Right cardiac atrium (tissue), 5 donors: ENCODE results near the gene NMNAT2. TPM values are rescaled to one million over a fixed set of nuclear protein-coding genes. Genes with fewer than 3 reads are reported as not detected.
A peak's percentile ranks its signal among the peaks of the same experiment; 100 is the strongest.

ENCODE experiments used
- ATAC-seq, 2 donors: fragments of 200-7000 bp; cut with Tn5 transposase; one replicate each; pipeline versions ENCODE4 v1.8.0 to v1.9.1; 2020; ENCODE audit warnings: moderate library complexity in 2 of 2, mild to moderate bottlenecking in 1 of 2
- DNase-seq, 3 donors: peaks; one replicate each; pipeline ENCODE4 v3.0.0-alpha.2; 2020
- H3K27ac ChIP-seq: one replicate; pipeline ENCODE4 v1.5.1; 2013; ENCODE audit warnings: mild to moderate bottlenecking, low read length, control low read depth, moderate library complexity
- H3K27me3 ChIP-seq: one replicate; pipeline ENCODE4 v1.6.1; 2013; ENCODE audit not compliant: control insufficient read depth, insufficient read depth
- H3K4me1 ChIP-seq: one replicate; pipeline ENCODE4 v1.6.1; 2013; ENCODE audit warnings: low read length; ENCODE audit not compliant: control insufficient read depth, insufficient read depth
- H3K4me3 ChIP-seq: one replicate; pipeline ENCODE4 v1.5.1; 2013; ENCODE audit warnings: low read length, control low read depth
- H3K9me3 ChIP-seq: one replicate; pipeline ENCODE4 v1.6.1; 2013; ENCODE audit warnings: low read length; ENCODE audit not compliant: control insufficient read depth
- WGBS: extraction: QIAGEN DNeasy Blood & Tissue Kit; methylation state at CpG from one replicate; pipeline ENCODE4 v1.1.7; 2013; 5-methylcytosine and 5-hydroxymethylcytosine counted together
- intact Hi-C, 4 donors: fragments of 100-400 bp; cut with DNase I; formaldehyde crosslinking; loops; one replicate each; pipeline versions ENCODE4 v1.11.0 to v1.14.0; 2022 to 2023
- polyA plus RNA-seq: library from polyadenylated mRNA; stranded (reverse); fragments of 200-250 nt; gene quantifications from one replicate; pipeline ENCODE4 v1.2.3, GENCODE V29; 2013
- total RNA-seq, 4 donors: library from RNA; stranded (reverse); fragmentation: NEBNext Ultra II Directional; extraction: Animal tissue kit (Norgen Biotek cat#: 25700); gene quantifications; one replicate each; pipeline ENCODE4 v1.2.1, GENCODE V29; 2021
- donor health status: healthy with polysubstance abuse.
- donor health status: DM: no; HTN: yes; CAD: no.
- donor health status: DM: no; HTN: no; CAD: no.
- donor health status: DM: no; HTN: yes; CAD: no; lungs with severe emphysema.
- donor health status: DM: yes; HTN: yes; CAD: no.

The NMNAT2 gene
- total and polyA plus RNA-seq, 5 donors = 14.1 to 80.6 (median 39.7) TPM

DNA sequence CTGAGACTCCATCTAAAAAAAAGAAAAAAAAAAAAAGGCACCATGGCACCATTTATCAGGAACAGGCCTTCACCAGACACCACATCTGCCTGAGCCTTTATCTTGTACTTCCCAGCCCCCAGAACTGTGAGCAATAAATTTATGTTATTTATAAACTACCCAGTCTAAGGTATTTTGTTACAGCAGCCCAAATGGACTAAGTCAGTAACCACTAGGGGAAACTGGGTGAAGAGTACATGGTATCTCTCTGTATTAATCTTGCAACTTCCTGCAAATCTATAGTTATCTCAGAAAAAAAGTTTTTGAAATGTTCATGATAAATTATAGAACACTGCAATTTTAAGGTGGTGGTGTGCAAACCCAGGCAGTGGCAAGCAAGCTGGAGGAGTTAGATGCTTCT is 117.8 kb downstream of the NMNAT2 start:
- intact Hi-C loops = no loop called here
- Histone ChIP-seq H3K27me3 (no peaks in the 10 kb centered on the region), H3K4me1 (peaks cover 15% of the 10 kb centered on the region), H3K4me3 (no peak overlapping the region), H3K9me3 (no peaks in the 10 kb centered on the region), H3K27ac (no peak overlapping the region)
- ATAC-seq (no peak), DNase-seq (no peak)

DNA sequence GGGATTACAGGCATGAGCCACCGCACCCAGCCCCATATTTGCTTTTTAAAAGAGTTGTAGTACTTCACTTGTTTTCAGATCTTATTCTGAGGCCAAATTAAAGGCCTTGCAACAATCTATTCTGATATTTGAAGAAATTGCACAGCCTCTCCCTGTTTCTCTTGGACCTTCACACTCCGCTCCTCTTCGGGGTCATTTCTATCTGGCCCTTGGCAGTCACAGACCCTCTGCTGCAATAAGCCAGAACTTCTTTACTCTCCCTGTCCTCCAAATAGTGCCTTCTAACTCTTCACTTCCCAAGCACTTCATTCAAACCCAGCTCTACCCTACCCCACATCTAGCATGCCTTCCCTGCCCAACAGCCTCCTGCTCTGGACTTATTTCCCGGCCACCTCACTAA is 121.4 kb downstream of the NMNAT2 start:
- WGBS = 48% methylated on average over 4 of the region's 4 CpGs
- peaks cover 3% of the 10 kb centered on the region for H3K4me1 ChIP-seq
- no peaks in the 10 kb centered on the region for H3K9me3 ChIP-seq
- peak overlapping the region; percentile 2 for H3K27ac ChIP-seq
- no peak overlapping the region for H3K4me3 ChIP-seq
- ATAC-seq (peak; percentile 56 to 75), DNase-seq (no peak)
- H3K27me3 ChIP-seq = no peaks in the 10 kb centered on the region
- intact Hi-C loops = no loop called here

DNA sequence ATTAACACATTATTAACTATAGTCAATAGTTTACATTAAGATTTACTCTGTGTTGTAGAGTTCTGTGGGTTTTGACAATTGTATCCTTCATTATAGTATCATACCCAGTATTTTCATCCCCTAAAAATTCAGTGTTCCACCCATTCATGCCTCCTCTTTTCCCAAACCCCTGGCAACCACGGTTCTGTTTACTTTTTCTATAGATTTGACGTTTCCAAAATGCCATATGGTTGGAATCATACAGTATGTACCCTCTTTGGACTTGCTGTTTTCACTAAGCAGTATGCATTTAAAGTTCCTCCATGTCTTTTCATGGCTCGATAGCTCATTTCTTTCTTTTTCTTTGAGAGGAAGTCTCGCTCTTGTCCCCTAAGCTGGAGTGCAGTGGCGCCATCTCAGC is 122.7 kb downstream of the NMNAT2 start:
- no peak overlapping the region for H3K4me3 ChIP-seq
- intact Hi-C loops = no loop called here
- 66% methylated on average over 5 of the region's 5 CpGs for WGBS
- ATAC-seq (no peak), DNase-seq (no peak)
- no peaks in the 10 kb centered on the region for H3K9me3 ChIP-seq
- no peaks in the 10 kb centered on the region for H3K27me3 ChIP-seq
- no peak overlapping the region for H3K27ac ChIP-seq
- peaks cover 3% of the 10 kb centered on the region for H3K4me1 ChIP-seq

DNA sequence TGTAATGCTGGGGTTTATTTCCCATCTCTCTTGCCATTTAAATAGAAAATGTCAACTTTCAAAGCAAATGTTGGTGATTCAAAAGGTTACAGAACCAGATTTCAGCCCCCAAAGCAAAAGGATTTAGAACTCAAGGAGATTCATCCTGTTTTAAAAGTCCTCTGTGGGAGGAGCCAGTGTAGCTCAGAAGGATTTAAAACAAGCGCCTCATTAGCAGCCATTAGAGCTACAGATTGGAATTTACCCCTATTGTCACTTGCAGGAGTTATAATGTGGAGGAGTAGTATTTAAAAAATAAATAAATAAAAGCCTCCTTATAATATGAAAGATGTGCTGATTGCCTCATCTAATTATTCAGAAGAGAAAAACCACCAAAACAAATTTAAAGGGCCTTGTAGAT is 124.3 kb downstream of the NMNAT2 start:
- 96% methylated on average over 1 of the region's 1 CpG for WGBS
- DNase-seq = no peak

DNA sequence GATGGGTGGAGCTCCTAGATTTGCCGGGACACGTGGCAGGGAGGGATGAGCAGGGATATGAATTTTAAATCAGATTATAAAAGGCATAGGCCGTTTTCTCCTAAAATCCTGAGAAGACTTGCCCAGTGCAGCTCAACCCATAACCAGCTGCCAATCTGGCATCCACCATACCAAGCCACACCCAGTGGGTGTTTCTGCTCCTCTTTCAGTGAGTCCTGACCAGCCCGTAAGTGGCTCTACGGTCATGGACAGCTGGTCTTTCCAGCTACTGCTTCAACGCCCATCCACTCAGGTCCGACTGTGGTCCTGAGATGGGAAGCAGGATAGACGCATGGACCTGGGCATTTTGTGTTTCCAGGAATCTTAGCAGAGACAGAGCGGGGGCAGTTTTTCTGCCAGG is 124.9 kb downstream of the NMNAT2 start:
- Histone ChIP-seq H3K9me3 (no peaks in the 10 kb centered on the region), H3K27me3 (no peaks in the 10 kb centered on the region), H3K27ac (no peak overlapping the region), H3K4me3 (no peak overlapping the region), H3K4me1 (peaks cover 6% of the 10 kb centered on the region)
- WGBS = 91% methylated on average over 9 of the region's 9 CpGs
- no peak for DNase-seq
- ATAC-seq = no peak
- intact Hi-C loops = no loop called here

More for the DNA sequence above, 124.3 kb downstream of the NMNAT2 start:
- Histone ChIP-seq H3K27ac (no peak overlapping the region), H3K9me3 (no peaks in the 10 kb centered on the region), H3K4me3 (no peak overlapping the region), H3K4me1 (peaks cover 6% of the 10 kb centered on the region), H3K27me3 (no peaks in the 10 kb centered on the region)
- intact Hi-C loops = no loop called here
- no peak for ATAC-seq

DNA sequence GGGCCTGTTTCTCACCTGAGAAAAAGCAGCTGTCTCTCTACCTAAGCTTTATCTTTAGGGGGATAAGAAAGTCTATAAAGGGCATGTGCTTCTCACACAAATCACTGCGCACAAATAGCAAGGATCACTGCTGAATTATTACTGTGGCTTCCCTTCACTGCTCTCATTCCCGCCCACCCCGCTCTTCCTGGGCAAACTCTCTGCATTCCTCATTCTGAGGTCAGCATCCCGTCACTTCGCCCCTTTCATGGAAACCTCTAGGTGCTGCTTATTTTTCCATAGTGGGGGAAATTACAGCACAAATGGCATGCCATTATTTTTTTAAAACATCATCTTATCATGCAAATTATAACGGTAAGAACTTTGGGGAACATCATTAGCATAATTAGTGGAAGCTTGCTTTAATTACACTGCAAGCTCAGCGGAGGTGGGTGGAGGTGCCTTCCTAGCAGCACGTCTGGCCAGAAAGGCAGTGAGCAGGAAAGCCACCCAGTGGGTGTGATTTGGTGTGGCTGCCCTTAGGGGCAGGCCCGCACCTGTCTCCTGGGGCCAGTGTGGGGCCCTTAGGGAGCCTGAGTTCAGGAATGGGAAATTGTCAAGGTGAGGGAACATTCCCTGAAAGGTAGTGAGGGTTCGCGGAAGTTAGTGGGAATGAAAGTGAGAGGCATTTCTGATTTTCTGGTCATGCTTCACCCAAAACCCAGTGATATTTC is 126.2 kb downstream of the NMNAT2 start:
- 64% methylated on average over 11 of the region's 11 CpGs for WGBS
- Histone ChIP-seq H3K4me1 (peaks cover 5% of the 10 kb centered on the region), H3K4me3 (no peak overlapping the region), H3K27me3 (no peaks in the 10 kb centered on the region), H3K27ac (no peak overlapping the region), H3K9me3 (no peaks in the 10 kb centered on the region)
- intact Hi-C loops = no loop called here
- ATAC-seq (peak in 1 of 2 donors; percentile 41), DNase-seq (peak in 2 of 3 donors; percentile 48 to 79)

DNA sequence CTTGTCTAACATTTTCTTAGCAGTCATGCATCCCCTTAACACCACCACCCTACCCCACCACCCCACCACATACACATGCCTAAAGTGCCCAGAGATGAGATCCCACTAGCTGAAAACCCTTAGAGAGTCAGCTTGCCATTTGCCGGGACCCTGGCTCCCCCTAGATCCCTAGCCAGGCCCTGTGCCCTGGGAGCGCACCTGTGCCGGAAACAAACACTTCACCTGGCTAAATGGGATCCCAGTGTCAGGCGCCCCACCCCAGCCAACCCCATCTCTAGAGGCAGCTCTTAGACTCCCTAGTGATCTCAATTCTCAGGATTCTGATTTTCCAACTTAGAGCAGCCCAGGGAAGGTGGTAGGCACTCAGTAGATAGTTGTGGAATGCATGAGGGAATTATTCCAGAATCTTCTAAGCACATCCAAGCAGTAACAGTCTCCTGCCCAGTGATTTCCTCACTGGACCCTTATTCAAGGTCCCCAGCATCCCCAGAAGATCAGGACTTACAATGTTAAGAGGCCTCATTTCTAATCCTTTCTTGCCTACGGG is 126.9 kb downstream of the NMNAT2 start:
- Histone ChIP-seq H3K4me1 (peaks cover 8% of the 10 kb centered on the region), H3K4me3 (no peak overlapping the region), H3K9me3 (no peaks in the 10 kb centered on the region), H3K27me3 (no peaks in the 10 kb centered on the region), H3K27ac (no peak overlapping the region)
- WGBS = 86% methylated on average over 5 of the region's 5 CpGs
- DNase-seq (no peak), ATAC-seq (no peak)
- intact Hi-C loops = no loop called here

DNA sequence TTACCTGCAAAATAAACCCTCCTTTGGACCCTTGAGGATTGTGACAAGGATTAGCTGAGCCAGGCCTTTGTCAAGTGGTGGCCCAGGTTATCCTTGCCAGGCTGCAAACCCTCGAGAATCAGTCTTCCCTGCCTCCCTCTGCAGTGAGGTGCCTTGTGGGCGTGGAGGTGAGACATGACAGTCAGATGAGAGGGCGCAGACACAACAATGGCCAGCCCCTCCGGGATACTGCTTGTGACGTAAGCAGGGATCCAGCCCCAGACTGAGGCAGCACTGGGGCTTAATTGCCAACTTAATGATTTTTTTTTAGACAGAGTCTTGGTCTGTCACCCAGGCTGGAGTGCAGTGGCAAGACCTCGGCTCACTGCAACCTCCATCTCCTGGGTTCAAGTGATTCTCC is 127.6 kb downstream of the NMNAT2 start:
- no peak overlapping the region for H3K27ac ChIP-seq
- ATAC-seq = no peak
- no peaks in the 10 kb centered on the region for H3K27me3 ChIP-seq
- peaks cover 8% of the 10 kb centered on the region for H3K4me1 ChIP-seq
- intact Hi-C loops = no loop called here
- no peaks in the 10 kb centered on the region for H3K9me3 ChIP-seq
- H3K4me3 ChIP-seq = no peak overlapping the region
- WGBS = 83% methylated on average over 6 of the region's 6 CpGs
- DNase-seq = no peak

DNA sequence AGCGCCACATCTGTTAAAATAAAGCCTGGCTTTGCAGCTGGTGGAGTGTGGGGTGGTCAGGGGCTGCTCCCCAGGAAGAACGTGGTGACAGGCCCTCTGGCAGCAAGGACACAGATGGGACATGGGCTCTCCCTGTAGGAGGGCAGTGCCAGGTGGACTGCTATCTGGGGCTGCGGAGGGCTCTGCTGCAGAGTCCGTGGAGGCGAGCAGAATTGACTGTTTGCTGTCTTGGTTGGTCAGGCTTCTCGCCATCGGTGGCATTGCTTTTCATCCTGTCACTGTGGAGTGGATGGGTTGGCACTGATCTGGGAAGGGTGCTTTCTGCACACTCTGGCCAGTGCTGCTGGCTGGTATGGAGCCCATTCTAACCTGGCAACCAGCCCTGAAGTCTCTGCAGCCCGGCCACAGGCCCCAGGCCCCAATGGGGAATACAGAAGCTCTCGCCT is 129.1 kb downstream of the NMNAT2 start:
- peaks cover 8% of the 10 kb centered on the region for H3K4me1 ChIP-seq
- peak in 1 of 2 donors; percentile 48 for ATAC-seq
- 66% methylated on average over 9 of the region's 9 CpGs for WGBS
- peak overlapping the region; percentile 86 for H3K27ac ChIP-seq
- H3K4me3 ChIP-seq = no peak overlapping the region
- intact Hi-C loops = loop anchor here in 2 of 4 donors (10.0 kb wide), 1 partner anchor 126 kb away; the partner anchor contains the start of gene NMNAT2 (in 2 of the 2)
- H3K9me3 ChIP-seq = no peaks in the 10 kb centered on the region
- DNase-seq = peak; percentile 35 to 76 (median 72)
- no peaks in the 10 kb centered on the region for H3K27me3 ChIP-seq

DNA sequence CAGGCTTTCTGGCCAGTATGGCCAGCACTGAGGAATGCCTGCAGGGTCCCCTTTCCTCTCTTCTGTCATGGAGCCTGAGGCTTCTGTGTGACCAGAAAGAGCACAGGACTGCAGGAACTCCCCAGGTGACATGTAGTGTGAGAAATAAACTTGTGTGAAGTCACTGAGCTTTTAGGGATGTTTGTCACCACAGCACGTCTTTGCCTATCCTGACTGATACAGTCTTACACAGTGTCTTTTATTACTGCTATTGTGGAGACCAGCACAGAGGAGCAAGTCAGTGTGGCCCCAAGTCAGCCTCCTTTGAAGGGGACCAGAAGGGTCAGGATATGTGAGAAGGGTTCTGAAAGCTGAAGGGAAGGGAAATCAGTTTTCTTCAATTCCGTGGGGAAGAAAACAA is 129.6 kb downstream of the NMNAT2 start:
- no peaks in the 10 kb centered on the region for H3K9me3 ChIP-seq
- intact Hi-C loops = loop anchor here in 2 of 4 donors (10.0 kb wide), 1 partner anchor 126 kb away; the partner anchor contains the start of gene NMNAT2 (in 2 of the 2)
- peak overlapping the region; percentile 86 for H3K27ac ChIP-seq
- no peak for DNase-seq
- no peak for ATAC-seq
- H3K27me3 ChIP-seq = no peaks in the 10 kb centered on the region
- H3K4me3 ChIP-seq = no peak overlapping the region
- peaks cover 13% of the 10 kb centered on the region for H3K4me1 ChIP-seq
- WGBS = 74% methylated on average over 2 of the region's 2 CpGs

DNA sequence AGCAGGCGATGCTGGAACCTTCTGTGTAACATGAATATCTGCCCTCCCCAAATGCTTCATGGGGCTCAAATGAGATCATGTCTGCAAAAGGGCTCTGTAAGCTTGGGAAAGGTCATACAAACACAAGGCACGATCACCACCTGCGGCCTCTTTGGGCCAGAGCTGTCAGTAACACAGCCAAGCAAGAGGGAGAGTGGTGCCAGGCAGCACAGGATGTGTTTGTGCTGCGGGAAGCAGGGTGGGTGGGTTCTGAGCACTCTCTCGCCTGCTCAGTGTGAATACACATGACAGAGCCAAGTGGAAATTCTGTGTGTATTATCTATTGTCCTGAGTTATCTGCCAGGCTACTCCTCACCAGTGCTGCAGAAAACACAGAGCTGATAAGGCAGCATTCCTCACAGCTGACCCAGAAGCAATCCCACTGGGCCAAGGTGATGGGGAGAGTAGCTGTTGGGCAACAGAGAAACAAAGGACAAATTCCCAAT is 130.9 kb downstream of the NMNAT2 start:
- ATAC-seq (peak; percentile 91 to 94), DNase-seq (peak; percentile 81 to 92 (median 90))
- Histone ChIP-seq H3K4me1 (peaks cover 18% of the 10 kb centered on the region), H3K4me3 (no peak overlapping the region), H3K27ac (peak overlapping the region; percentile 95), H3K27me3 (no peaks in the 10 kb centered on the region), H3K9me3 (no peaks in the 10 kb centered on the region)
- intact Hi-C loops = loop anchor here in 2 of 4 donors (2.0 to 10.0 kb wide), 3 partner anchors 24 to 128 kb away; partner anchors contain the start of gene NMNAT2 (in 2 of the 2)
- WGBS = 20% methylated on average over 5 of the region's 5 CpGs
